ENCODE data around the gene ZC3HAV1. TPM values are rescaled to one million over a fixed set of nuclear protein-coding genes. Genes with fewer than 3 reads are reported as not detected.

The ZC3HAV1 gene
- total and polyA plus RNA-seq, 9 of the 15 experiments (the other 6 are each of a cell fraction or from before 2014, with no cell fraction given), result 11.9 to 40.5 (median 23.9) TPM

DNA sequence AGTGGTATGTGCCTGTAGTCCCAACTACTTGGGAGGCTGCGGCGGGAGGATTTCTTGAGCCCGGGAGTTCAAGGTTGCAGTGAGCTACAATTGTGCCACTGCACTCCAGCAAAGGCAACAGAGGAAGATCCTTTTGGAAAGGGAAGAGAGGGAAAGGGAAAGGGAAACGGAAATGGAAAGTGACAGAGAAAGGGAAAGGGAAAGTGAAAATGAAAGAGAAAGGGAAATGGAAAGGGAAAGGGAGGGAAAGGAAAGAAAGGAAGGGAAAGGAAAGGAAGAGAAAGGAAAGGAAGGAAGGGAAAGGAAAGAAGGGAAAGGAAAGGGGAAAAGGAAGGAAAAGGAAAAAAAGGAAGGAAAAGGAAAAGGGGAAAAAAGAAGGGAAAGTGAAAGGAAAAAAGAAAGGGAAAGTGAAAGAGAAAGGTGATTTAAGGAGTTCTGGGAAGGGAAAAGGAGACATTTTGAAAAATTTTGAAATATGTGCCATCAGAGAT is 2.3 kb upstream of the ZC3HAV1 start (continued):
- TF ChIP-seq ILF3 (IDR thresholded peaks at IDR 0.05; ENCODE audit: borderline replicate concordance) (no peak), TRIM28 (IDR thresholded peaks at IDR 0.05) (peak; percentile 57; the same call in 1 of the 2 replicates), SRSF3 (IDR thresholded peaks at IDR 0.05; ENCODE audit: insufficient read depth, low read length) (no peak), ZNF79 (CRISPR knock-in tag; IDR thresholded peaks at IDR 0.05; ENCODE audit: low read depth) (no peak), ETV1 (tag; conservative IDR thresholded peaks at IDR 0.05; ENCODE audit: low read depth) (peak; percentile 78), CHCHD3 (CRISPR knock-in tag; IDR thresholded peaks at IDR 0.05) (no peak), TEAD1 (CRISPR knock-in tag; IDR thresholded peaks at IDR 0.05) (no peak), NFXL1 (CRISPR knock-in tag; IDR thresholded peaks at IDR 0.05) (no peak), NR2C1 (IDR thresholded peaks at IDR 0.05) (peak; percentile 66; the same call in 1 of the 2 replicates), NR2C1 (tag; IDR thresholded peaks at IDR 0.05) (no peak; the same call in 1 of the 2 replicates), HDAC1 (IDR thresholded peaks at IDR 0.05) (peak; percentile 53 to 97; a peak in 3 of 4 replicates), HDAC2 (IDR thresholded peaks at IDR 0.05) (peak; percentile 72), ZNF785 (CRISPR knock-in tag; IDR thresholded peaks at IDR 0.05) (no peak), YBX1 (IDR thresholded peaks at IDR 0.05) (peak; percentile 97), NFATC3 (IDR thresholded peaks at IDR 0.05) (peak; percentile 98), ERF (CRISPR knock-in tag; IDR thresholded peaks at IDR 0.05) (no peak), RBM25 (IDR thresholded peaks at IDR 0.05; ENCODE audit: low read depth, low read length, severe bottlenecking) (no peak), HDAC6 (IDR thresholded peaks at IDR 0.05; ENCODE audit: low read depth, low read length) (no peak), SMARCA4 (IDR thresholded peaks at IDR 0.05) (peak; percentile 89)
- TF ChIP-seq, protein P1, sequence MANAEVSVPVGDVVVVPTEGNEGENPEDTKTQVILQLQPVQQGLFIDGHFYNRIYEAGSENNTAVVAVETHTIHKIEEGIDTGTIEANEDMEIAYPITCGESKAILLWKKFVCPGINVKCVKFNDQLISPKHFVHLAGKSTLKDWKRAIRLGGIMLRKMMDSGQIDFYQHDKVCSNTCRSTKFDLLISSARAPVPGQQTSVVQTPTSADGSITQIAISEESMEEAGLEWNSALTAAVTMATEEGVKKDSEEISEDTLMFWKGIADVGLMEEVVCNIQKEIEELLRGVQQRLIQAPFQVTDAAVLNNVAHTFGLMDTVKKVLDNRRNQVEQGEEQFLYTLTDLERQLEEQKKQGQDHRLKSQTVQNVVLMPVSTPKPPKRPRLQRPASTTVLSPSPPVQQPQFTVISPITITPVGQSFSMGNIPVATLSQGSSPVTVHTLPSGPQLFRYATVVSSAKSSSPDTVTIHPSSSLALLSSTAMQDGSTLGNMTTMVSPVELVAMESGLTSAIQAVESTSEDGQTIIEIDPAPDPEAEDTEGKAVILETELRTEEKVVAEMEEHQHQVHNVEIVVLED (CRISPR knock-in tag; IDR thresholded peaks at IDR 0.05), result 0 out of 2 replicates have a peak, but pooled peaks have one; percentile 27
- TF ChIP-seq, protein P2, sequence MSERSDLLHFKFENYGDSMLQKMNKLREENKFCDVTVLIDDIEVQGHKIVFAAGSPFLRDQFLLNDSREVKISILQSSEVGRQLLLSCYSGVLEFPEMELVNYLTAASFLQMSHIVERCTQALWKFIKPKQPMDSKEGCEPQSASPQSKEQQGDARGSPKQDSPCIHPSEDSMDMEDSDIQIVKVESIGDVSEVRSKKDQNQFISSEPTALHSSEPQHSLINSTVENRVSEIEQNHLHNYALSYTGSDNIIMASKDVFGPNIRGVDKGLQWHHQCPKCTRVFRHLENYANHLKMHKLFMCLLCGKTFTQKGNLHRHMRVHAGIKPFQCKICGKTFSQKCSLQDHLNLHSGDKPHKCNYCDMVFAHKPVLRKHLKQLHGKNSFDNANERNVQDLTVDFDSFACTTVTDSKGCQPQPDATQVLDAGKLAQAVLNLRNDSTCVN (CRISPR knock-in tag; IDR thresholded peaks at IDR 0.05), result peak; percentile 99

Measured in K562 (cell line).